Esophagus squamous epithelium (tissue), 4 donors: ENCODE measurements around the gene SEPTIN3.

Source experiments
- CTCF ChIP-seq, 6 experiments: fragments of 450-650 bp in 4 of 6; fragments of 200-600 bp in 2 of 6; sonication (generic) in 2 of 6; IDR thresholded peaks; one replicate each; pipeline ENCODE4 v1.5.1; 2016 to 2019; ENCODE audit warnings: antibody characterized with exemption in 6 of 6, mild to moderate bottlenecking in 4 of 6, moderate library complexity in 4 of 6
- POLR2A ChIP-seq, 4 donors: fragments of 450-650 bp; IDR thresholded peaks; one replicate each; pipeline ENCODE4 v1.6.1; 2017; ENCODE audit warnings: antibody characterized with exemption in 4 of 4, mild to moderate bottlenecking in 4 of 4, moderate library complexity in 3 of 4

DNA sequence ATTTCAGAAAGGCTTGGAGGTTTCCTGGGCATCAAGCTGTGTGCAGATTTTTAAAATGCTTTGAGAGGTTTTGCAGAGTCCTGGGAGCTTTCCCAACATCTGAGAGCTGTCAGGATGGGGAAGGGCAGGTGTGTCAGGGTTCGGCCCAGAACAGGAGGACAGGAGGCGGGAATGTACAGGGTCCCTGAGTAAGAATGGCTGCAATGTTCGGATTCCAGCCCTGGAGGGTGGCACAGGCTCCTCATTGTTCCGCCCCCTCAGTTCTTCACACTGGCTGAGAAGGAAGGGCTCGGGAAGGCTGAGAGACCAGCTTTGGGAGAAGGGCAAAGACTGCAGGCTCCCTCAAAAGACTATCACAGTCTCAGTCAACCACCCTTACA, 5.1 kb upstream of the SEPTIN3 start:
- no peak for TF ChIP-seq CTCF (IDR thresholded peaks at IDR 0.05)
- no peak for TF ChIP-seq POLR2A (IDR thresholded peaks at IDR 0.05)
